ENCODE data around the gene HRCT1.
"Not testable (repeated sequence)": the region's sequence is repeated elsewhere in the genome, so short reads cannot be mapped to it uniquely, and the experiment has no call there.

HRCT1 gene

DNA sequence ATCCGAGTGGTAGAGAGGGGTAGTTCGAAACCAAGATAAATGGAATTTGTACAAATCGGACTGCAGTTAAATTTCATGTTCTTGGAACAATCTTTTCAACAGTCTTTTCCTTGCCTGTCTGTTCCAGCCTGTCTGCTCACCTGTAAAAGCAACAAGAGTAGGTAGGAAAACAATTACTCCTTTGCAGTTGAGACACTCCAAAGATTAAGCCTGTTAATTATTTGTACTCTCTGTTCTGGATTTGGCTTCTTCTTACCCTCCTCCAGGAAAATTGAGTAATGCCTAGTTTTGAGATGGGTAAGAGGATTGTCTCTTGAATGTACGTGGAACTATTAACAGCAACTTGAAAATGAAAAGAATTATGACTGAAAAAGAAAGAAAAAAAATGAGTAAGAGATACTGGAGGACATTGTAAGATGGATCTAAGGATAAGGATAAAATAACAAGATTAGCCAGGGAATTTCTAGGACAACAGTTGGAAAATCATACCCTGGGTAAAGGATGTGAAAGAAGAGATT is 27.6 kb downstream of the HRCT1 start:
- Histone ChIP-seq H3K36me3 (replicated peaks in 1 of 2; ENCODE audit: control insufficient read depth in 2 of 2, insufficient read depth in 2 of 2, low read length in 2 of 2) (no peaks in the 10 kb centered on the region), H3K27me3 (ENCODE audit: control insufficient read depth in 3 of 3, insufficient read depth in 3 of 3, low read depth in 1 of 3, low read length in 3 of 3) (no peaks in the 10 kb centered on the region), H2AK5ac (ENCODE audit: low read depth, low read length) (no peak overlapping the region), H3K4me3 (ENCODE audit: low read length in 2 of 2) (no peak overlapping the region), H2BK120ac (ENCODE audit: low read depth, low read length) (no peak overlapping the region), H2BK5ac (ENCODE audit: low read length) (no peak overlapping the region), H2AFZ (ENCODE audit: low read length) (no peak overlapping the region), H3K4ac (ENCODE audit: low read length) (no peak overlapping the region), H2BK12ac (ENCODE audit: low read length) (no peak overlapping the region), H3K14ac (ENCODE audit: low read length) (no peak overlapping the region), H3K4me1 (ENCODE audit: control insufficient read depth in 2 of 2, insufficient read depth in 1 of 2, low read depth in 1 of 2, low read length in 2 of 2) (no peaks in the 10 kb centered on the region), H3K9ac (ENCODE audit: low read depth, low read length, poor library complexity) (no peak overlapping the region), H3K79me1 (ENCODE audit: low read depth, low read length) (no peaks in the 10 kb centered on the region), H3K4me2 (ENCODE audit: insufficient read depth, low read length, poor library complexity, severe bottlenecking) (no peak overlapping the region), H4K8ac (ENCODE audit: low read depth, low read length) (no peak overlapping the region), H2BK15ac (ENCODE audit: low read length) (no peak overlapping the region), H3K23ac (ENCODE audit: low read depth, low read length, poor library complexity) (no peak overlapping the region), H3K9me3 (replicated peaks in 1 of 2; ENCODE audit: control insufficient read depth in 2 of 2, insufficient read depth in 1 of 2, low read depth in 1 of 2, low read length in 2 of 2) (peaks cover 0 to 2% of the 10 kb centered on the region in 2 donors), H4K91ac (ENCODE audit: low read depth, low read length, poor library complexity) (no peak overlapping the region), H3K18ac (ENCODE audit: low read length) (no peak overlapping the region), H3K27ac (replicated peaks; ENCODE audit: low read length) (no peak overlapping the region)
- no peak for DNase-seq (ENCODE audit: low spot score)
- no CpG with 5 or more reads among the region's 4 CpGs for WGBS, 2 donors (ENCODE audit: extremely low coverage in 2 of 2, insufficient read length in 2 of 2, insufficient replicate concordance in 1 of 2)

DNA sequence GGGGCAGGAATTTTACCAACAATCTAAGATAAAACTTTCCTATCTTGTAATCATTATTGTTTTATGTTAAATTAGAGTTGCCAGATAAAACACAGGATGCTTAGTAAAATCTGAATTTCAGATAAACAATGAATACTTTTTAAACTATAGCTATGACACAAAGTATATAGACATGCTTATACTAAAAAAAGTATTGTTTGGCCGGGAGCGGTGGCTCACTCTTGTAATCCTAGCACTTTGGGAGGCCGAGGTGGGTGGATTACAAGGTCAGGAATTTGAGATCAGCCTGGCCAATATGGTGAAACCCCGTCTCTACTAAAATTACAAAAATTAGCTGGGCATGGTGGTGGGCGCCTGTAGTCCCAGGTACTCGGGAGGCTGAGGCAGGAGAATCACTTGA is 28.1 kb downstream of the HRCT1 start:
- not testable (repeated sequence) for DNase-seq (ENCODE audit: low spot score); H4K91ac ChIP-seq (ENCODE audit: low read depth, low read length, poor library complexity); H3K27ac ChIP-seq (replicated peaks; ENCODE audit: low read length); H3K9ac ChIP-seq (ENCODE audit: low read depth, low read length, poor library complexity); H2AFZ ChIP-seq (ENCODE audit: low read length); H3K18ac ChIP-seq (ENCODE audit: low read length); H2BK12ac ChIP-seq (ENCODE audit: low read length); H3K4ac ChIP-seq (ENCODE audit: low read length); H3K27me3 ChIP-seq (ENCODE audit: control insufficient read depth in 3 of 3, insufficient read depth in 3 of 3, low read depth in 1 of 3, low read length in 3 of 3); H2AK5ac ChIP-seq (ENCODE audit: low read depth, low read length); H3K9me3 ChIP-seq (replicated peaks in 1 of 2; ENCODE audit: control insufficient read depth in 2 of 2, insufficient read depth in 1 of 2, low read depth in 1 of 2, low read length in 2 of 2); H4K8ac ChIP-seq (ENCODE audit: low read depth, low read length); H3K4me1 ChIP-seq (ENCODE audit: control insufficient read depth in 2 of 2, insufficient read depth in 1 of 2, low read depth in 1 of 2, low read length in 2 of 2); H2BK5ac ChIP-seq (ENCODE audit: low read length); H3K36me3 ChIP-seq (replicated peaks in 1 of 2; ENCODE audit: control insufficient read depth in 2 of 2, insufficient read depth in 2 of 2, low read length in 2 of 2); H3K4me3 ChIP-seq (ENCODE audit: low read length in 2 of 2); H3K23ac ChIP-seq (ENCODE audit: low read depth, low read length, poor library complexity); H2BK120ac ChIP-seq (ENCODE audit: low read depth, low read length); H3K14ac ChIP-seq (ENCODE audit: low read length); H3K79me1 ChIP-seq (ENCODE audit: low read depth, low read length); H3K4me2 ChIP-seq (ENCODE audit: insufficient read depth, low read length, poor library complexity, severe bottlenecking); H2BK15ac ChIP-seq (ENCODE audit: low read length)
- no CpG with 5 or more reads among the region's 6 CpGs for WGBS, 2 donors (ENCODE audit: extremely low coverage in 2 of 2, insufficient read length in 2 of 2, insufficient replicate concordance in 1 of 2)

DNA sequence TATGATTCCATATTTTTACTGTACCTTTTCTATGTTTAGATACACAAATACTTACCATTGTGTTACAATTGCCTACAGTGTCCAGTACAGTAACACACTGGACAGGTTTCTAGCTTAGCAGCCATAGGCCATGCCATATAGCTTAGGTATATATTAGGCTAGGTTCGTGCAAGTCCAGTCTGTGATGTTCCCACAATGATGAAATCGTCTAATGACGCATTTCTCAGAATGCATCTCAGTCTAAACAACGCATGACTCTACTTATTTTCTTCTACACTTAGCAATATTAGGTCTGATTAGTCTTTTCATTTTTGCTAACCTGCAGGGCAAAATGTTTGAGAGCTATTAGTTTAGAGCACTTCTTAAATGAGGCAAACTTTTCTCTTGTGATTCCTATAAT is 29.3 kb downstream of the HRCT1 start:
- no peak overlapping the region for H2BK15ac ChIP-seq (ENCODE audit: low read length)
- H2AK5ac ChIP-seq (ENCODE audit: low read depth, low read length), result no peak overlapping the region
- H3K9me3 ChIP-seq (replicated peaks in 1 of 2; ENCODE audit: control insufficient read depth in 2 of 2, insufficient read depth in 1 of 2, low read depth in 1 of 2, low read length in 2 of 2), result peaks cover 0 to 2% of the 10 kb centered on the region in 2 donors
- no peak overlapping the region for H4K91ac ChIP-seq (ENCODE audit: low read depth, low read length, poor library complexity)
- no peaks in the 10 kb centered on the region for H3K4me1 ChIP-seq (ENCODE audit: control insufficient read depth in 2 of 2, insufficient read depth in 1 of 2, low read depth in 1 of 2, low read length in 2 of 2)
- no peak overlapping the region for H3K18ac ChIP-seq (ENCODE audit: low read length)
- no peak overlapping the region for H2BK12ac ChIP-seq (ENCODE audit: low read length)
- no peak overlapping the region for H3K4me3 ChIP-seq (ENCODE audit: low read length in 2 of 2)
- no peaks in the 10 kb centered on the region for H3K36me3 ChIP-seq (replicated peaks in 1 of 2; ENCODE audit: control insufficient read depth in 2 of 2, insufficient read depth in 2 of 2, low read length in 2 of 2)
- no peak overlapping the region for H3K9ac ChIP-seq (ENCODE audit: low read depth, low read length, poor library complexity)
- no peak overlapping the region for H2BK5ac ChIP-seq (ENCODE audit: low read length)
- H3K27ac ChIP-seq (replicated peaks; ENCODE audit: low read length), result no peak overlapping the region
- H3K14ac ChIP-seq (ENCODE audit: low read length), result no peak overlapping the region
- H3K27me3 ChIP-seq (ENCODE audit: control insufficient read depth in 3 of 3, insufficient read depth in 3 of 3, low read depth in 1 of 3, low read length in 3 of 3), result no peaks in the 10 kb centered on the region
- no peak for DNase-seq (ENCODE audit: low spot score)
- no peak overlapping the region for H3K4ac ChIP-seq (ENCODE audit: low read length)
- no peak overlapping the region for H3K4me2 ChIP-seq (ENCODE audit: insufficient read depth, low read length, poor library complexity, severe bottlenecking)
- H2AFZ ChIP-seq (ENCODE audit: low read length), result no peak overlapping the region
- no peaks in the 10 kb centered on the region for H3K79me1 ChIP-seq (ENCODE audit: low read depth, low read length)
- no peak overlapping the region for H4K8ac ChIP-seq (ENCODE audit: low read depth, low read length)
- H3K23ac ChIP-seq (ENCODE audit: low read depth, low read length, poor library complexity), result no peak overlapping the region
- no CpG with 5 or more reads among the region's 4 CpGs for WGBS, 2 donors (ENCODE audit: extremely low coverage in 2 of 2, insufficient read length in 2 of 2, insufficient replicate concordance in 1 of 2)
- H2BK120ac ChIP-seq (ENCODE audit: low read depth, low read length), result no peak overlapping the region

DNA sequence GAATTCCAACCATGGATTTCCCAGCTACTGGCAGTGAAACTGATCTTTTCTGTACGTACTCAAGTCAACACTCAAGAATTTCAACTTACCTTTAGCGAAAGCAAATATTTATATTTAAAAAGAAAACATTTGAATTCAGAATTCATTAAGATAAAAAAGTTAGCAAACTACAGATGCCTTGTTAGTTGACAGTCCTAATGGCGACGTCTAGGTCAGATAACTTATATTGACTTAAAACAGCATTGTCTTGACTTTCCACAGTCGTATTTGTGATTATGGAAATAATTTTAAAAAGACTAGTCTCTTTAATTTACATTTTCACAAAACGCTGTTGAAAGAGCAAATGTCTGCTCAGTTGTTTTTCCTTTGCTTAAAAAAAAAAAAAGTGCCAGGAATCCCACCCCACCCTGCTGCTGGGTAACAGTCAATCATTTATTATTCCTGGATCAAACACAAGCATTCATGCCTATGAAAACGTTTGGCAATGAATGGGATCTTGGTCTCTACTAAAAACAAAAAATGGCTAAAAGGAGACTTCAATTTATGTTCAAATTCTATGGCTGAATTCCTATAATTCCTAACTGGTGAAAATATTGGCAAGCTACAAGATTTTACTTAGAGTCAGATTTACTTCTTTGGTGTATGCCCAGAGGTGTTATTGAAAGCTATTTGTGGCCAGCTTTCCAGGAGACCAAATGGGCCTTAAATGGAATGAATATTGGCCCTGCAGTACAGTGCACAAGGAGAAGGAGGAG is 29.9 kb downstream of the HRCT1 start:
- H2AFZ ChIP-seq (ENCODE audit: low read length), result no peak overlapping the region
- H3K23ac ChIP-seq (ENCODE audit: low read depth, low read length, poor library complexity), result no peak overlapping the region
- H3K4ac ChIP-seq (ENCODE audit: low read length), result no peak overlapping the region
- H3K4me1 ChIP-seq (ENCODE audit: control insufficient read depth in 2 of 2, insufficient read depth in 1 of 2, low read depth in 1 of 2, low read length in 2 of 2), result no peaks in the 10 kb centered on the region
- H4K91ac ChIP-seq (ENCODE audit: low read depth, low read length, poor library complexity), result no peak overlapping the region
- no peak overlapping the region for H4K8ac ChIP-seq (ENCODE audit: low read depth, low read length)
- peaks cover 0 to 3% (median 2%) of the 10 kb centered on the region in 3 experiments for H3K27me3 ChIP-seq (ENCODE audit: control insufficient read depth in 3 of 3, insufficient read depth in 3 of 3, low read depth in 1 of 3, low read length in 3 of 3)
- H2BK5ac ChIP-seq (ENCODE audit: low read length), result no peak overlapping the region
- no peak overlapping the region for H3K14ac ChIP-seq (ENCODE audit: low read length)
- no peak overlapping the region for H3K4me3 ChIP-seq (ENCODE audit: low read length in 2 of 2)
- H3K9ac ChIP-seq (ENCODE audit: low read depth, low read length, poor library complexity), result no peak overlapping the region
- no peak overlapping the region for H2BK12ac ChIP-seq (ENCODE audit: low read length)
- no peak overlapping the region for H2AK5ac ChIP-seq (ENCODE audit: low read depth, low read length)
- peaks cover 0 to 2% of the 10 kb centered on the region in 2 donors for H3K9me3 ChIP-seq (replicated peaks in 1 of 2; ENCODE audit: control insufficient read depth in 2 of 2, insufficient read depth in 1 of 2, low read depth in 1 of 2, low read length in 2 of 2)
- no peak overlapping the region for H2BK15ac ChIP-seq (ENCODE audit: low read length)
- no peak overlapping the region for H3K18ac ChIP-seq (ENCODE audit: low read length)
- no peak overlapping the region for H3K27ac ChIP-seq (replicated peaks; ENCODE audit: low read length)
- no peaks in the 10 kb centered on the region for H3K36me3 ChIP-seq (replicated peaks in 1 of 2; ENCODE audit: control insufficient read depth in 2 of 2, insufficient read depth in 2 of 2, low read length in 2 of 2)
- no peaks in the 10 kb centered on the region for H3K79me1 ChIP-seq (ENCODE audit: low read depth, low read length)
- no peak for DNase-seq (ENCODE audit: low spot score)
- H2BK120ac ChIP-seq (ENCODE audit: low read depth, low read length), result no peak overlapping the region
- WGBS, 2 donors (ENCODE audit: extremely low coverage in 2 of 2, insufficient read length in 2 of 2, insufficient replicate concordance in 1 of 2), result no CpG with 5 or more reads among the region's 7 CpGs
- no peak overlapping the region for H3K4me2 ChIP-seq (ENCODE audit: insufficient read depth, low read length, poor library complexity, severe bottlenecking)
